Vagina (tissue), 2 donors: Measurements from ENCODE around the gene ABCA10. TPM values are rescaled to one million over a fixed set of nuclear protein-coding genes. Genes with fewer than 3 reads are reported as not detected.
"Not testable (repeated sequence)": the region's sequence is repeated elsewhere in the genome, so short reads cannot be mapped to it uniquely, and the experiment has no call there.

Source experiments
- DNase-seq, 2 donors: peaks; one replicate each; pipeline ENCODE4 v3.0.0-alpha.2; 2017; ENCODE audit errors: extremely low spot score in 2 of 2
- H3K27ac ChIP-seq: fragments of 200-600 bp; sonication (generic); one replicate; pipeline ENCODE4 v1.5.1; 2019
- H3K27me3 ChIP-seq: fragments of 200-600 bp; sonication (generic); one replicate; pipeline ENCODE4 v1.5.1; 2019
- H3K36me3 ChIP-seq, 2 donors: fragments of 200-600 bp; sonication (generic); one replicate each; pipeline ENCODE4 v1.5.1; 2017 to 2019
- H3K4me1 ChIP-seq: fragments of 200-600 bp; sonication (generic); one replicate; pipeline ENCODE4 v1.5.1; 2019
- H3K4me3 ChIP-seq, 2 donors: fragments of 200-600 bp; sonication (generic); 1 replicate in 1 of 2; 2 replicates in 1 of 2; pipeline ENCODE4 v1.5.1; 2016 to 2019
- H3K9me3 ChIP-seq: fragments of 200-600 bp; sonication (generic); one replicate; pipeline ENCODE4 v1.5.1; 2019
- CTCF ChIP-seq, 3 experiments: fragments of 450-650 bp in 2 of 3; fragments of 200-600 bp in 1 of 3; sonication (generic) in 1 of 3; IDR thresholded peaks; one replicate each; pipeline ENCODE4 v1.5.1; 2017 to 2019; ENCODE audit warnings: antibody characterized with exemption in 3 of 3, mild to moderate bottlenecking in 2 of 3, moderate library complexity in 2 of 3
- POLR2A ChIP-seq, 2 donors: fragments of 450-650 bp; IDR thresholded peaks; one replicate each; pipeline ENCODE4 v1.6.1; 2017; ENCODE audit warnings: antibody characterized with exemption in 2 of 2, mild to moderate bottlenecking in 2 of 2, moderate library complexity in 2 of 2
- POLR2AphosphoS5 ChIP-seq, 2 donors: sonication (generic); formaldehyde crosslinking; IDR thresholded peaks; one replicate each; pipeline ENCODE4 v1.9.0; 2017; ENCODE audit warnings: antibody characterized with exemption in 2 of 2, mild to moderate bottlenecking in 2 of 2, low read depth in 1 of 2; ENCODE audit not compliant: insufficient read depth in 1 of 2
- intact Hi-C: fragments of 100-400 bp; cut with DNase I; formaldehyde crosslinking; loops from one replicate; pipeline ENCODE4 v1.15.1; 2023
- total RNA-seq: library from RNA; depleted of rRNA; stranded (reverse); fragments of >200 nt; gene quantifications from one replicate; pipeline ENCODE4 v1.2.3, GENCODE V29; 2016

Gene ABCA10
- total RNA-seq, 1 donor from 2014 or later: 32.2 TPM

- no peaks in the 10 kb centered on the region for H3K36me3 ChIP-seq
- TF ChIP-seq POLR2AphosphoS5 (IDR thresholded peaks at IDR 0.05; ENCODE audit: insufficient read depth in 1 of 2, low read depth in 1 of 2) (no peak), POLR2A (IDR thresholded peaks at IDR 0.05) (no peak), CTCF (IDR thresholded peaks at IDR 0.05) (no peak)
- intact Hi-C loops: no loop called here
These were observed 21.5 kb downstream of the ABCA10 start for GRCh38 chr17:69207151-69207550.

GRCh38 chr17:69198238-69198637, 30.4 kb downstream of the ABCA10 start:
- Histone ChIP-seq H3K27ac (no peak overlapping the region), H3K4me1 (no peaks in the 10 kb centered on the region), H3K27me3 (no peaks in the 10 kb centered on the region), H3K36me3 (no peaks in the 10 kb centered on the region), H3K9me3 (no peaks in the 10 kb centered on the region), H3K4me3 (no peak overlapping the region)
- intact Hi-C loops: no loop called here
- no peak for TF ChIP-seq POLR2A (IDR thresholded peaks at IDR 0.05)
- TF ChIP-seq CTCF (IDR thresholded peaks at IDR 0.05): no peak
- no peak for TF ChIP-seq POLR2AphosphoS5 (IDR thresholded peaks at IDR 0.05; ENCODE audit: insufficient read depth in 1 of 2, low read depth in 1 of 2)
- no peak for DNase-seq

More at GRCh38 chr17:69207151-69207550, 21.5 kb downstream of the ABCA10 start:
- H3K9me3 ChIP-seq: no peaks in the 10 kb centered on the region
- H3K27ac ChIP-seq: no peak overlapping the region
- DNase-seq: no peak
- no peaks in the 10 kb centered on the region for H3K4me1 ChIP-seq
- H3K4me3 ChIP-seq: no peak overlapping the region
- no peaks in the 10 kb centered on the region for H3K27me3 ChIP-seq

GRCh38 chr17:69196105-69196653, 32.4 kb downstream of the ABCA10 start:
- DNase-seq, H3K9me3 ChIP-seq, H3K27me3 ChIP-seq, H3K27ac ChIP-seq, H3K4me1 ChIP-seq, H3K36me3 ChIP-seq, intact Hi-C loops, H3K4me3 ChIP-seq: not testable (repeated sequence)

DNA sequence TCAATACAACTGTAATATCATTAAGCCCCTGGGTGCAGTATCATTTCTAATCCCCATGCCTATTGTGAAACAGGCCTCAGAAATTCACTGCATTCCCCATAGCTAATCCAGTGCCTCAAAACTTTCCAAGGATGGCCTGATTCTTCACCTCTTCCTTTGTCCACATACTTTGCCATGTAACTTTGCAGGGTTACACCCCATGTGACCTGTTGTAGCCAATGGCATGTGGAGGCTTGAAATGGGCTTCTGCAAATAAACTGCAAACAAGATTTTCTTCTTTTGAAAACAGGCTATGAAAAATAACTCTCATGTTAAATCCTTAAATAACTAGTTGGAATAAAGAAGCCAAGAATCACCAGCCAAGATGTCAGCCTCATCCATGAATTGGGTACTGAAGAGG, 35.9 kb downstream of the ABCA10 start:
- Histone ChIP-seq H3K27me3 (no peaks in the 10 kb centered on the region), H3K4me3 (no peak overlapping the region), H3K27ac (no peak overlapping the region), H3K9me3 (no peaks in the 10 kb centered on the region), H3K4me1 (no peaks in the 10 kb centered on the region), H3K36me3 (no peaks in the 10 kb centered on the region)
- intact Hi-C loops: no loop called here
- no peak for DNase-seq
- TF ChIP-seq CTCF (IDR thresholded peaks at IDR 0.05): no peak
- no peak for TF ChIP-seq POLR2A (IDR thresholded peaks at IDR 0.05)
- TF ChIP-seq POLR2AphosphoS5 (IDR thresholded peaks at IDR 0.05; ENCODE audit: insufficient read depth in 1 of 2, low read depth in 1 of 2): no peak

GRCh38 chr17:69188796-69189195, 39.8 kb downstream of the ABCA10 start:
- no peak for TF ChIP-seq POLR2A (IDR thresholded peaks at IDR 0.05)
- TF ChIP-seq POLR2AphosphoS5 (IDR thresholded peaks at IDR 0.05; ENCODE audit: insufficient read depth in 1 of 2, low read depth in 1 of 2): no peak
- H3K9me3 ChIP-seq: no peaks in the 10 kb centered on the region
- intact Hi-C loops: no loop called here

DNA sequence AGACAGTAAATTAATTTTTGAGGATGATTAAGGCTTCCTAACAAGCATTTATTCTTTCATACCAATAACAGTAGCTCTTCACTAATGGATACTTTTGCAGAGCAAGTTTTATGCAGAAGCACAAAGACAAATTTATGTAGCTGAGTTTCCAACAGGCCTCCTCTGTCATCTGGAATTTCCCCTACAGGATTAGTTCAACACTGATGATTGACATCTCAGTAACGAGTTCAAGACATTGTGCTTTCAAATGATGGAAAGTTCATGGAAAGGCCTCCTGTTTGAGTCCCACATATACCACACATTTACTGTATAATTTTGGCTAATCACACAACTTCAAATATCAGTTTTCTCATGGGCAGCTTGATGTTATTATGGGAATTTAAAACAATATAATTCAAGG, 40.6 kb downstream of the ABCA10 start:
- Histone ChIP-seq H3K27me3 (no peaks in the 10 kb centered on the region), H3K27ac (no peak overlapping the region), H3K36me3 (no peaks in the 10 kb centered on the region), H3K4me1 (no peaks in the 10 kb centered on the region), H3K4me3 (no peak overlapping the region), H3K9me3 (no peaks in the 10 kb centered on the region)
- no peak for DNase-seq
- intact Hi-C loops: no loop called here
- no peak for TF ChIP-seq POLR2A (IDR thresholded peaks at IDR 0.05)
- TF ChIP-seq CTCF (IDR thresholded peaks at IDR 0.05): no peak
- no peak for TF ChIP-seq POLR2AphosphoS5 (IDR thresholded peaks at IDR 0.05; ENCODE audit: insufficient read depth in 1 of 2, low read depth in 1 of 2)

More at GRCh38 chr17:69188796-69189195, 39.8 kb downstream of the ABCA10 start:
- H3K4me1 ChIP-seq: no peaks in the 10 kb centered on the region
- H3K27me3 ChIP-seq: no peaks in the 10 kb centered on the region
- DNase-seq: no peak
- no peak overlapping the region for H3K27ac ChIP-seq
- H3K4me3 ChIP-seq: no peak overlapping the region
- no peaks in the 10 kb centered on the region for H3K36me3 ChIP-seq
